Measurements from ENCODE around the gene FGD5.

GRCh38 chr3:14902719-14903118 is 84.0 kb downstream of the FGD5 start:
- TF ChIP-seq CTCF (IDR thresholded peaks at IDR 0.05; ENCODE audit: low read depth, low read length) (no peak), POLR2A (IDR thresholded peaks at IDR 0.05; ENCODE audit: extremely low read depth, insufficient read length) (no peak), MAX (IDR thresholded peaks at IDR 0.05; ENCODE audit: low read depth, low read length) (no peak)
